GF-D8 (cell line): ENCODE measurements around the gene CGB8.
"Not testable (repeated sequence)": the region's sequence is repeated elsewhere in the genome, so short reads cannot be mapped to it uniquely, and the experiment has no call there.

ENCODE experiments used
- DNase-seq: peaks from one replicate; lab custom pipeline; 2025; lab: John Stamatoyannopoulos, UW

Gene CGB8

DNA sequence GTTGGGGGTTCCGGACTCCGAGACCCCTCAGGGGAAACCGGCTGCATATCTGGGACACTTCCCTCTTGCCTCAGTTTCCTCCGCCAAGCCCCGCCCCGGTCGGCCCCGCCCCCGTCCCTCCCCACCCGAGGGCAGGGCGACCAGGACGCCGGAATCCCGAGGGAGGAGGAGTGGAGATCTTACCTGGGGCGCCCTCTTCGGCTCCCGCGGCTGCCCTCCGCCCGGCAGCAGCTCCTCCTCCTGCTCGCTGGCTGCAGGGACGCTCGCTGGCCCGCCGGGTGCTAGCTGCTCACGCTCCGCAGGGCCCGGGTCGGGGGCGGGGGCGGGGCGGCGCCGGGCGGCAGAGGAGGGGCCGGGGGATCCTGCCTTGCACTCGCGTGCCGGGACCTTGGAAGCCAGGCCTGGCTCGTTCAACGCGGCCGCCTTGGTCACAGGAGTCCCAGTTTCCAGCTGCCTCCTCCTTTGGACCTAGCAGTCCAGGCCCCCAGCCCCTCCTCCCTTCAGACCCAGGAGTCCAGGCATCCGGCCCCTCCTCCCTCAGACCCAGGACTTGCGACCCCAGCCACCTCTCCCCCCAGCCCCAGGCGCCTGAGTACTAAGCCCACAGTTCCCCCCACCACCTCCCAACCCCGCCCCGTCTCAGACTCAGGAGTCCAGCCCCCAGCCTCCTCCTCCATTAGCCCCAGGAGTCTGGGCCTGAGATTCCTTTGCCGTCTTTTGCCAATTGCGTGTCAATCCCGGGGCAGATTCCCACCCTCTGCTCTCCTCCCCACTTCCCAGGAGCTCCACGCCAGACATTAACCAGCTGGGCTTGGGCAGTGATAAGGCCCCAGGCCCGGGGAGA, 16.1 kb upstream of the CGB8 start, which contains the start of gene NTF4:
NTF4 (minus strand) TSS at position 51 of the 844 bp plus-strand sequence. CDS start 2,821 bp downstream, outside the sequence.
- DNase-seq, result no peak

GRCh38 chr19:49064029-49064629, 15.2 kb upstream of the CGB8 start:
- DNase-seq, result no peak

DNA sequence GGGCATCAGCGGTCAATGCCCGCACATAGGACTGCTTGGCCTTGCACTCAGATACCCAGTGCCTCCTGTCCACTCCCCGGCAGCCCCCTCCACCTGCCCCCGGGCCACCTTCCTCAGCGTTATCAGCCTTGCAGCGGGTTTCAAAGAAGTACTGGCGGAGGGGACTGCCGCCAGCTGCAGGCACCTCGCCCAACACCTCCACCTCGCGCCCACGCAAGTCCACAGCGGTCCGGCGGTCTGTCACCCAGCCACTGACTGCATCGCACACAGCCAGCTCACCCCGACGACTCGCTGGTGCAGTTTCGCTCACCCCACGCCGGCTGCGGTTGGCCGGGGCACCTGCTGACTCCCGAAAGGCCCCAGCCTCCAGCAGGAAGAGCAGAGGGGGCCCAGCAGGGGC, 12.5 kb upstream of the CGB8 start:
- DNase-seq, result no peak

DNA sequence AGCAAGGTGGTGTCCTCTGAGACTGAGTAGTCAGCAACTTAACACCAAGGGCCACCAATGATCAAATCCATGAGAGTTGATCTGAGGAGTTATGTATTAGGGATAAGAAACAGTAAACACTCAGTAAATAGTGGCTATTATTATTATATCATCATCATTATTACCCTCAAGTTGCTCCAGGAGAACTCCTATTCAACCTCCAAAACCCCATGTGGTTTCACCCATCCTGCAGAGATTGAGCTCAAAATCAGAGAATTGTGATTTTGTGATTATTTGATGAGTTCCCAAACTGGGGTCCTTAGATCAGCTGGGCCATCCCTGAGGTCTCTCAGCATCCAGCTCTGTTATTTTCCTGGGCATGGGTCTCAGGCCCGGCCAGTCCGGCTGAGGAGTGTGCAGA, 12.1 kb upstream of the CGB8 start:
- no peak for DNase-seq

DNA sequence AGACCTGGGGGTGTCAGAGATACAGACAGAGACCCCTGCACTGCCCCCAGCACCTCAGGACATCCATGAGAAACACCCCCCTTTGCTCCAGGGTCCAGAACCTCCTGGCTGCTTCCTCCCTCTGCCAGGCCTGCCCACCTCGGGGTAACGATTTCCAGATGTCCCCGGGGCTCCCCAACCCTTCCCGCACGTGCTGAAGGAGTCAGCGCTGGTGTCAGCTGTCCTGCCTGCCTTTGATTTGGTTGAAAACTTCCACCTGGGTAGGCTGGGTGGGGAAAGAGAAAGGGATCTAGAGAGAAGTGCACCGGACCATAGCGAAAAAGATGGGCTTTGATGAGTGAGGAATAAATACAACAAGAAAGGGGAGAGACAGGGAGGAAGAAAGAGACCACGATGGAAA, 10.1 kb upstream of the CGB8 start:
- no peak for DNase-seq

- DNase-seq, result no peak
Measured at GRCh38 chr19:49058562-49058961, 9.7 kb upstream of the CGB8 start.

GRCh38 chr19:49057636-49058234, 8.8 kb upstream of the CGB8 start, which contains the start of gene CGB7:
Gene CGB7 (minus strand): TSS chr19:49057749. CDS start chr19:49055375, 2,374 bp downstream.
- DNase-seq, result no peak

DNA sequence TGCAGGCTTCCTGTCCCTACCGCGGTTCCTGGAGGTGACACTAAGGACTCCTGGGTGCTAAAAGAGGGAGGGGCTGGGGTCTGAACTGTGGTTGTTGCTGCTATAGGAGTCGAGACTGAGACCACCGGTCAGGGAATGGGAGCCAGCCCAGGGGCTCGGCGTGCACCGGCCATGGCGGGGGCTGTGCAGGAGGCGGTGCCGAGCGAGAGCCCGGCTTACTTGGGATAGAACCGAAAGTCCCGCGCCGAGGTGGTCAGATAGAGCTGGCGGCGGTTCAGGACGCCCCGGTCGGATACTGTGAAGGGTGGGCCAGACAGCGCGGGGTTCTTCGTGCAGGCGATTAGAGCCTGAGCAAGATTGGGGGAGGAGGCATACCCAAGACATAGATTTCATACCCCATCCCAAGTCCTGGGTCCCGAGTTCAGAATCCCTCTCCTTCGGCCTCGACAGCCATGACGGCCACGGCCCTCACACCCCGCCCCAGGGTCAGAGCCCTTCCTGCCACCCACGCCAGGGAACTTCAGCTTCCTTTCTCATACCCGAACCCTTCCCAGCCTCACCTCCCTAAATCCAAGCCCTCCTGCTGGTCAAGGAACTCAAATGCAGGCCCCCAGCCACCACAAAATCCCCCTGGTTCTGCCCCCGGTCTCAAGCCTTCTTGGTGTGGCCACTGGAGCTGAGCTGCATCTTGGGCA, 8.1 kb upstream of the CGB8 start:
- DNase-seq, result not testable (repeated sequence)

DNA sequence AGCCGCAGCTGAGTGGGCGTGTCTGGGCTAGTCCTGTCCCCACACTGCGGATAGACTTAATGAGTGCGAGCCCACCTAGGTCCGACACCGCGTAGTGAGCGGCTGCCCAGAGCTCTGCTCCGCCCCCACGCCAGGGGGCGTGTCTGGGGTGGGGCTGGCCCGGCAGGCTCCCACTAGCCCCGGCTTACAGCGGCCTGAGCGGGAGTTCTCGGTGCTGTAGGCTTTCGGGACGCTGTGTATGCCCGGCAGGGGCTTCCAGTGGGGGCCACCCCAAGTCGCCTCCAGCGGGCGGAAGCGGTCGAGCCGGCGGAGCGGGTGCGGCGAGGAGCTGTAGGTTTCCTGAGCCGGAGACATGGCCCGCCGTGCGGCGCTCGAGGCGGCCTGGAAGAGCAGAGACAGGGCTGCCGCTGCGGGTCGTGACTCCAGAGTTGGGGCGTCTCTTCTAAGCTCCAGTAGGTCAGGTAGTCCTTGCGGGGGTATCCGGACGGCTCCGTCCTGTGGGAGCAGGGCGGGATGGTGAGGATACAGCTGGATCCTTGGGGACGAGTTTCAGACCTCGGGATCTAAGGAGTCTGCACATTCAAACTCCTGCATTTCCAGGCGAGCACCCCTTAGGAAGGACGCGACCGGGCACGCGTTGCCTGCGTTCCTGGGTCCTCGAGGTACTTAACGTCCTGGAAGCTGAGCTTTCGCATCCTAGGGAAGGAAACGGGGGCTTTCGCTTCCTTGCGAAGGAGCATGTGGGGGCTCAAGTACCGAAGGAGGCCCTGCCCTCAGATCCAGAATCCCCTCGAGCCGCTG, 7.4 kb upstream of the CGB8 start:
- no peak for DNase-seq

DNA sequence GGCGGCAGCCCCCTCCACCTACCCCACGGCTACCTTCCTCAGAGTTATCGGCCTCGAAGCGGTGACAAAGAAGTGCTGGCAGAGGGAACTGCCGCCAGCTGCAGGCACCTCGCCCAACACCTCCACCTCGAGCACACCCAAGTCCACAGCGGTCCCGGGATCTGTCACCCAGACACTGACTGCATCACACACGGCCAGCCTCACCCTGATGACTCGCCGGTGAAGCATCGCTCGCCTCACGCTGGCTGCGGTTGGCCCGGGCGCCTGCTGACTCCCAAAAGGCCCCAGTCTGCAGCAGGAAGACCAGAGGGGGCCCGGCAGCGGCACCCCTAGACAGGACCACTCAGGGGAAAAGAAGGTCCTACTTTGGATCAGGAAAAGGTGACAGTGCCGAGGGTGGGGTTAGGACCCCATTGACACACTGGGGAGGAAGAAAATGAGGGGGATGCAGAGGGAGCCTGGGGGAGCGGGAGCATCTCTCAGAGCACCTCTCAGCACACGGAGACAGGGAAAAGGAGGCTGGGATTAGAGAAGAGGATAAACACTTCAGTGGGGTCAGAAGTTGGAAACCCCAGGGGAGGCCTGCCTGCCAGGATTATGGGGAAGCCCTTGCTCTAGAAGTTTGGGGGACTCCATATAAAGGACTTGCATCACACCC, 1.6 kb upstream of the CGB8 start:
- not testable (repeated sequence) for DNase-seq

- DNase-seq, result not testable (repeated sequence)
Measured at GRCh38 chr19:49049834-49050233, 923 bp upstream of the CGB8 start.

DNA sequence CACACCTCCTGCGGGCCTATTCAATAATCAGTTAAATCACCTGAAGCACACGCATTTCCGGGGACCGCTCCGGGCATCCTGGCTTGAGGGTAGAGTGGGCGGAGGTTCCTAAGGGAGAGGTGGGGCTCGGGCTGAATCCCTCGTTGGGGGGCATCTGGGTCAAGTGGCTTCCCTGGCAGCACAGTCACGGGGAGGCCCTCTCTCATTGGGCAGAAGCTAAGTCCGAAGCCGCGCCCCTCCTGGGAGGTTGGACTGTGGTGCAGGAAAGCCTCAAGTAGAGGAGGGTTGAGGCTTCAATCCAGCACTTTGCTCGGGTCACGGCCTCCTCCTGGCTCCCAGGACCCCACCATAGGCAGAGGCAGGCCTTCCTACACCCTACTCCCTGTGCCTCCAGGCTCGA, 5.4 kb downstream of the CGB8 start, which contains the start of gene CGB5:
CGB5 (plus strand) TSS at position 301 of the 400 bp plus-strand sequence. CDS start 362 bp downstream, outside the sequence.
- not testable (repeated sequence) for DNase-seq

GRCh38 chr19:49042666-49043065, 6.2 kb downstream of the CGB8 start:
- not testable (repeated sequence) for DNase-seq

DNA sequence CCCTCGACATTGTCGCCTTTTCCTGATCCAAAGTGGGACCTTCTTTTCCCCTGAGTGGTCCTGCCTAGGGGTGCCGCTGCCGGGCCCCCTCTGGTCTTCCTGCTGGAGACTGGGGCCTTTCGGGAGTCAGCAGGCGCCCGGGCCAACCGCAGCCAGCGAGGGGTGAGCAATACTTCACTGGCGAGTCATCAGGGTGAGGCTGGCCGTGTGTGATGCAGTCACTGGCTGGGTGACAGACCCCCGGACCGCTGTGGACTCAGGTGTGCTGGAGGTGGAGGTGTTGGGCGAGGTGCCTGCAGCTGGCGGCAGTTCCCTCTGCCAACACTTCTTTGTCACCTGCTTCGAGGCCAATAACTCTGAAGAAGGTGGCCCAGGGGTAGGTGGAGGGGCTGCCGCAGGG, 6.7 kb downstream of the CGB8 start:
- DNase-seq, result no peak

DNA sequence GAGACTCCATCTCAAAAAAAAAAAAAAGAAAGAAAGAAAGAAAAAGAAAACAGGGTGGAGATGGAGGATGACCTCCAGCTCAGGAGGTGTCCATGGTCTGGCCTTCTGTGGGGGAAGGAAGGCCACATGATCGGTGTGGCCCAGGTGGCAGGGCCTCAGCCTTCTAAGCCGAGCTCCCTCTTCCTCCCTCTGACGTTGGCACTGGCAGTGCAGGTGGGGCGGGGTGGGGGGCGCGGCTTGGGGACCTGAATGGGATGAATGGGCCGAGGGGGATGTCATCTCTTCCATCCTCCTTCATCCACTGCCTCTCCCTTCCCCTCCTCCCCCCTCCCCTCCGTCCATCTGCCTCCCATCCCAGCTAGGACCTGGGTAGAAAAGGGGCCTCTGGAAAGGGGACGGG, 9.2 kb downstream of the CGB8 start:
- not testable (repeated sequence) for DNase-seq

DNA sequence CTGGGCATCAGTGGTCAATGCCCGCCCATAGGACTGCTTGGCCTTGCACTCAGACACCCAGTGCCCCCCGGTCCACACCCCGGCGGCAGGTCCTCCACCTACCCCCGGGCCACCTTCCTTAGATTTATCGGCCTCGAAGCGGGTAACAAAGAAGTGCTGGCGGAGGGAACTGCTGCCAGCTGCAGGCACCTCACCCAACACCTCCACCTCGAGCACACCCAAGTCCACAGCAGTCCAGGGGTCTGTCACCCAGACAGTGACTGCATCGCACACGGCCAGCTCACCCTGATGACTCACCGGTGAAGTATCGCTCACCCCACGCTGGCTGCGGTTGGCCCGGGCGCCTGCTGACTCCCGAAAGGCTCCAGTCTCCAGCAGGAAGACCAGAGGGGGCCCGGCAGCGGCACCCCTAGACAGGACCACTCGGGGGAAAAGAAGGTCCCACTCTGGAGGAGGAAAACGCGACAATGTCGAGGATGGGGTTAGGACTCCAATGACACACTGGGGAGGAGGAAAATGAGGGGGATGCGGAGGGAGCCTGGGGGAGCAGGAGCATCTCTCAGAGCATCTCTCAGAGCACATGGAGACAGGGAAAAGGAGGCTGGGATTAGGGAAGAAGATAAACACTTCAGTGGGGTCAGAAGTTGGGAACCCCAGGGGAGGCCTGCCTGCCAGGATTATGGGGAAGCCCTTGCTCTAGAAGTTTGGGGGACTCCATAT, 10.2 kb downstream of the CGB8 start:
- DNase-seq, result not testable (repeated sequence)

DNA sequence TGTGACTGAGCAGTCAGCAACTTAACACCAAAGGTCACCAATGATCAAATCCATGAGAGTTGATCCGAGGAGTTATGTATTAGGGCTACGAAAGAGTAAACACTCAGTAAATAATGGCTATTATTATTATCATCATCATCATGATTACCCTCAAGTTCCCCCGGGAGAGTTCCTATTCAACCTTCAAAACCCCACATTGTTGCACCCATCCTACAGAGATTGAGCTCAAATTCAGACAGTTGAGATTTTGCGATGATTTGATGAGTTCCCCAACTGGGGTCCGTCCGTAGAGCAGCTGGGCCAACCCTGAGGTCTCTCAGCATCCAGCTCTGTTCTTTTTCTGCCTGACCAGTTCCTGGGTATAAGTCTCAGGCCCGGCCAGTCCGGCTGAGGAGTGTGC, 10.8 kb downstream of the CGB8 start:
- not testable (repeated sequence) for DNase-seq

- not testable (repeated sequence) for DNase-seq
Measured at GRCh38 chr19:49036815-49037214, 12.1 kb downstream of the CGB8 start, which contains the start of gene CGB1. Gene CGB1 (minus strand): TSS chr19:49036895. CDS start chr19:49036711, 184 bp downstream.

GRCh38 chr19:49031642-49032301, 17.1 kb downstream of the CGB8 start, which contains the start of gene CGB2:
Gene CGB2 (plus strand): TSS chr19:49031890. CDS start chr19:49032096, 206 bp downstream.
- not testable (repeated sequence) for DNase-seq
